ENCODE results near the gene JMJD8. TPM values are rescaled to one million over a fixed set of nuclear protein-coding genes. Genes with fewer than 3 reads are reported as not detected.

JMJD8 gene
- total and polyA plus RNA-seq, 9 donors = 10.2 to 73.9 (median 56.8) TPM

GRCh38 chr16:732332-732731, 48.2 kb upstream of the JMJD8 start:
- H3K27me3 ChIP-seq = peaks cover 8% of the 10 kb centered on the region
- no peak overlapping the region for H3K27ac ChIP-seq
- TF ChIP-seq CTCF (IDR thresholded peaks at IDR 0.05) (no peak), POLR2A (IDR thresholded peaks at IDR 0.05) (no peak), EP300 (IDR thresholded peaks at IDR 0.05) (no peak)
- H3K9me3 ChIP-seq = no peaks in the 10 kb centered on the region
- peaks cover 7% of the 10 kb centered on the region for H3K4me1 ChIP-seq (ENCODE audit: insufficient read depth)
- WGBS, 3 donors = 92 to 93% (median 93%) methylated on average over 12 of the region's 12 CpGs
- no peak for DNase-seq
- no peaks in the 10 kb centered on the region for H3K36me3 ChIP-seq
- no peak overlapping the region for H3K4me3 ChIP-seq
- intact Hi-C loops (cut with DNase I) = no loop called here

- no peak for TF ChIP-seq POLR2A (IDR thresholded peaks at IDR 0.05)
- no peak for TF ChIP-seq CTCF (IDR thresholded peaks at IDR 0.05)
- no peak for TF ChIP-seq EP300 (IDR thresholded peaks at IDR 0.05)
- WGBS, 3 donors = 85 to 88% (median 86%) methylated on average over 20 to 22 of the region's 22 CpGs
- H3K27me3 ChIP-seq = peaks cover 15% of the 10 kb centered on the region
- intact Hi-C loops (cut with DNase I) = no loop called here
- peaks cover 9% of the 10 kb centered on the region for H3K4me1 ChIP-seq (ENCODE audit: insufficient read depth)
- peak in 1 of 5 donors; percentile 34 for DNase-seq
- no peaks in the 10 kb centered on the region for H3K36me3 ChIP-seq
- H3K4me3 ChIP-seq = no peak overlapping the region
- H3K27ac ChIP-seq = no peak overlapping the region
- no peaks in the 10 kb centered on the region for H3K9me3 ChIP-seq
Measured at GRCh38 chr16:730666-731509, 46.8 kb upstream of the JMJD8 start.

GRCh38 chr16:729768-730665, 45.9 kb upstream of the JMJD8 start:
- no peaks in the 10 kb centered on the region for H3K9me3 ChIP-seq
- no peak for DNase-seq
- H3K4me3 ChIP-seq = no peak overlapping the region
- intact Hi-C loops (cut with DNase I) = no loop called here
- peaks cover 9% of the 10 kb centered on the region for H3K4me1 ChIP-seq (ENCODE audit: insufficient read depth)
- H3K27ac ChIP-seq = no peak overlapping the region
- TF ChIP-seq POLR2A (IDR thresholded peaks at IDR 0.05) (no peak), CTCF (IDR thresholded peaks at IDR 0.05) (no peak), EP300 (IDR thresholded peaks at IDR 0.05) (no peak)
- peaks cover 15% of the 10 kb centered on the region for H3K27me3 ChIP-seq
- no peaks in the 10 kb centered on the region for H3K36me3 ChIP-seq
- 79 to 86% (median 84%) methylated on average over 32 to 37 of the region's 37 CpGs for WGBS, 3 donors

- Histone ChIP-seq H3K27me3 (peaks cover 15% of the 10 kb centered on the region), H3K4me3 (no peak overlapping the region), H3K9me3 (no peaks in the 10 kb centered on the region), H3K36me3 (no peaks in the 10 kb centered on the region), H3K4me1 (ENCODE audit: insufficient read depth) (peaks cover 9% of the 10 kb centered on the region), H3K27ac (no peak overlapping the region)
- WGBS, 3 donors = 43 to 63% (median 58%) methylated on average over 40 to 55 of the region's 55 CpGs
- no peak for DNase-seq
- intact Hi-C loops (cut with DNase I) = no loop called here
- TF ChIP-seq CTCF (IDR thresholded peaks at IDR 0.05) (no peak), EP300 (IDR thresholded peaks at IDR 0.05) (no peak), POLR2A (IDR thresholded peaks at IDR 0.05) (no peak)
Measured at GRCh38 chr16:728890-729744, 45.0 kb upstream of the JMJD8 start.

Data from ovary (tissue), 9 donors.